Thymus (tissue), 11 donors: Measurements from ENCODE around the gene AKAP13. TPM values are rescaled to one million over a fixed set of nuclear protein-coding genes. Genes with fewer than 3 reads are reported as not detected.

Experiments
- DNase-seq, 9 donors: peaks; one replicate each; pipeline ENCODE4 v3.0.0-alpha.2; 2013; ENCODE audit warnings: low spot score in 9 of 9, low read depth in 6 of 9, missing footprints in 1 of 9
- H3K27ac ChIP-seq, 2 donors: one replicate each; pipeline ENCODE4 v1.5.1; 2013; ENCODE audit warnings: control low read depth in 1 of 2, low read depth in 1 of 2, low read length in 1 of 2, mild to moderate bottlenecking in 1 of 2, moderate library complexity in 1 of 2
- H3K27me3 ChIP-seq, 2 donors: one replicate each; pipeline ENCODE4 v1.5.1; 2013; ENCODE audit warnings: low read length in 1 of 2; ENCODE audit not compliant: control insufficient read depth in 2 of 2, insufficient read depth in 1 of 2
- H3K36me3 ChIP-seq, 2 donors: one replicate each; pipeline ENCODE4 v1.5.1; 2013; ENCODE audit warnings: low read length in 1 of 2, mild to moderate bottlenecking in 1 of 2, moderate library complexity in 1 of 2; ENCODE audit not compliant: control insufficient read depth in 2 of 2, insufficient read depth in 2 of 2
- H3K4me1 ChIP-seq, 2 donors: one replicate each; pipeline ENCODE4 v1.5.1; 2013; ENCODE audit warnings: low read length in 2 of 2; ENCODE audit not compliant: control insufficient read depth in 2 of 2, insufficient read depth in 2 of 2
- H3K4me3 ChIP-seq, 2 donors: one replicate each; pipeline ENCODE4 v1.5.1; 2013; ENCODE audit warnings: low read length in 2 of 2, control low read depth in 1 of 2, mild to moderate bottlenecking in 1 of 2
- H3K9me3 ChIP-seq, 2 donors: one replicate each; pipeline ENCODE4 v1.5.1; 2013; ENCODE audit warnings: low read length in 1 of 2, mild to moderate bottlenecking in 1 of 2; ENCODE audit not compliant: control insufficient read depth in 2 of 2, insufficient read depth in 1 of 2
- WGBS: extraction: QIAGEN DNeasy Blood & Tissue Kit; methylation state at CpG from one replicate; pipeline ENCODE4 v1.1.7; 2013; 5-methylcytosine and 5-hydroxymethylcytosine counted together
- polyA plus RNA-seq: library from polyadenylated mRNA; stranded (reverse); fragments of 200-250 nt; gene quantifications from one replicate; pipeline ENCODE4 v1.2.3, GENCODE V29; 2013
- total RNA-seq: library from RNA; stranded (reverse); fragments of 120-200 nt; gene quantifications from one replicate; pipeline ENCODE4 v1.2.4, GENCODE V29; 2013
- donor health status: healthy.

Gene AKAP13
- total and polyA plus RNA-seq, 2 donors, result 49.8 to 63.8 TPM

DNA sequence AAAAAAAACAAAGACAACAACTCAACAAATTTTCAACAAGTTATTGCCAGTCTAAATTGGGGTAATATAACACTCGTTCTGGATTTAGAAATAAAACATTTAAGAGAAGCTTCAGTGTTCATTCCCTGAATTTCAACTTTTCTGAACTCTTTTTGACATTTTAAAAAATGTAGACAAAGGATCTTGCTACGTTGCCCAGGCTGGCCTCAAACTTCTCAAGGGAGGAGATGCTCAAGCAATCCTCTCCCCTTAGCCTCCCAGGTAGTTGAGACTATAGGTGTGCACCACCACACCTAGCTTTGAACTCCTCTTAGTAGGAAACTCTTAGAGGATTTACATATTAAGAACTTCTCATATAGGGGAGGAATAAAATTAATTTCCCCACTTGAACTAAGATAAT lies 91.9 kb downstream of the AKAP13 start:
- no peak overlapping the region for H3K4me3 ChIP-seq
- no peak for DNase-seq
- H3K4me1 ChIP-seq, result peaks cover 24 to 28% of the 10 kb centered on the region in 2 donors
- no peaks in the 10 kb centered on the region for H3K27me3 ChIP-seq
- no peaks in the 10 kb centered on the region for H3K9me3 ChIP-seq
- H3K36me3 ChIP-seq, result no peaks in the 10 kb centered on the region
- WGBS, result 99% methylated on average over 2 of the region's 2 CpGs
- H3K27ac ChIP-seq, result no peak overlapping the region

DNA sequence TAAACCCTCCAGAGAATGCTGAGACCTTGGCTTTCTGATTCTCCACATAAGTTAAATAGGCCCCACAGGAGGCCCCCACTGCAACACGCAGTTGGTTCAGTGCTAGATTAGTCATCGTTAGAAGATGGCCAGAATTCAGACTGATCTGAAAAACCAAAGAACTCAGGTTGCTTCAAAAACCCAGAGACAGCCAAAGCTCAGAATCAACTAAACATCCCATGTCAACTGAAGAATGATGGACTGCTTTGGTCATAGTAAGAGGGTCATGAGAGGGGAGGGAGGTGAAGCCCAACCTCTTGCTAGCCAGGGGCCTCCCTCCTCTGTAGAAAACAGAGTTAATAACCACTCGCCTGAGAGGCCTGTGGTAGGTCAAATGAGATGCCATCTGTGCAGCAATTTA lies 93.1 kb downstream of the AKAP13 start:
- Histone ChIP-seq H3K27ac (no peak overlapping the region), H3K4me1 (peaks cover 30 to 31% of the 10 kb centered on the region in 2 donors), H3K4me3 (no peak overlapping the region), H3K9me3 (no peaks in the 10 kb centered on the region), H3K36me3 (no peaks in the 10 kb centered on the region), H3K27me3 (no peaks in the 10 kb centered on the region)
- WGBS, result 84% methylated on average over 3 of the region's 3 CpGs
- no peak for DNase-seq

- H3K27ac ChIP-seq, result peak overlapping the region in 1 of 2 donors; percentile 85
- 47% methylated on average over 8 of the region's 8 CpGs for WGBS
- H3K4me1 ChIP-seq, result peaks cover 30 to 35% of the 10 kb centered on the region in 2 donors
- H3K9me3 ChIP-seq, result no peaks in the 10 kb centered on the region
- no peaks in the 10 kb centered on the region for H3K27me3 ChIP-seq
- no peaks in the 10 kb centered on the region for H3K36me3 ChIP-seq
- peak in 1 of 9 donors; percentile 28 for DNase-seq
- no peak overlapping the region for H3K4me3 ChIP-seq
These were observed 94.4 kb downstream of the AKAP13 start for GRCh38 chr15:85474700-85475316.

DNA sequence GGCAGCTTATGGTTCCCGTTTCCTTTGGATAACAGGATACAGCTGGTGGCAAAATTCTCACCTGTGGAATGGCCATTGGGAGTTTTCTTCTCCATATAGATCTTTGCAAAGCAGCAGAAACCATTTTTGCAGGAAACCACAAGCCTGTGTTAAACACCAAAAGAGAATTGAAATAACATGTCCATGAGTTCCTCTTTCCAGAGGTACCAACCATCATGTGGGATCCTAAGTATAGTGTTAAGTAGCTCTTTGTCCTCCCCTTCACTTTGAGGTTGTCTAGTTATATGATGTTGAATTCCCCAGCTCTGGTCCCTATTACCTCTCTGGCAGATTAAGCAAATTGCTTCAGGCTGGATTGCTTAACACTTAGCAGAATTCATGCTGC lies 94.9 kb downstream of the AKAP13 start:
- Histone ChIP-seq H3K4me1 (peaks cover 30 to 35% of the 10 kb centered on the region in 2 donors), H3K27me3 (no peaks in the 10 kb centered on the region), H3K4me3 (no peak overlapping the region), H3K9me3 (no peaks in the 10 kb centered on the region), H3K27ac (peak overlapping the region in 1 of 2 donors; percentile 85), H3K36me3 (no peaks in the 10 kb centered on the region)
- WGBS, result 15% methylated on average over 1 of the region's 1 CpG
- peak in 1 of 9 donors; percentile 45 for DNase-seq

GRCh38 chr15:85475711-85476110 lies 95.3 kb downstream of the AKAP13 start:
- Histone ChIP-seq H3K27ac (peak overlapping the region in 1 of 2 donors; percentile 85), H3K4me1 (peaks cover 32 to 38% of the 10 kb centered on the region in 2 donors), H3K4me3 (no peak overlapping the region), H3K36me3 (no peaks in the 10 kb centered on the region), H3K9me3 (no peaks in the 10 kb centered on the region), H3K27me3 (no peaks in the 10 kb centered on the region)
- peak in 5 of 9 donors; percentile 40 to 79 (median 45) for DNase-seq

DNA sequence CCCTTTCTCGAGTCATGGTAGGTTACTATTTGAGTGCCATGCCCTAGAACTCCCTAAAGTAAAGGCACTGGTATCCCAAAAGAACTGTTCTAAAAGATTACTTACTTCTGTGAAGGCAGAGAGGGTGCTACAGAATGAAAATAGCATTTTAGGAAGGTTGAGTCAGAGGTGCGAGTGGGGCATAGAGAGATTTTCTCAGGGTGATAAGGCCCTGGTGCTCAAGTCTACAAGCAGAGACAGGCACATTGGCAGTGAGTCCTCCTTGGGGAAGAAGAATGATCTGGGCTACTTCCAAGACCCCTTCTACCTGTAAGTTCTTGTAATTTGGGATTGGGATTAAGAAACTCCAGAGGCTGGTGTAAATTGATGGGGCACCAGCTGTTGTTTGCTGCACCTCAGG lies 96.7 kb downstream of the AKAP13 start:
- H3K27me3 ChIP-seq, result no peaks in the 10 kb centered on the region
- peaks cover 38 to 43% of the 10 kb centered on the region in 2 donors for H3K4me1 ChIP-seq
- no peaks in the 10 kb centered on the region for H3K9me3 ChIP-seq
- H3K4me3 ChIP-seq, result no peak overlapping the region
- no peak overlapping the region for H3K27ac ChIP-seq
- DNase-seq, result no peak
- WGBS, result 92% methylated on average over 2 of the region's 2 CpGs
- no peaks in the 10 kb centered on the region for H3K36me3 ChIP-seq

DNA sequence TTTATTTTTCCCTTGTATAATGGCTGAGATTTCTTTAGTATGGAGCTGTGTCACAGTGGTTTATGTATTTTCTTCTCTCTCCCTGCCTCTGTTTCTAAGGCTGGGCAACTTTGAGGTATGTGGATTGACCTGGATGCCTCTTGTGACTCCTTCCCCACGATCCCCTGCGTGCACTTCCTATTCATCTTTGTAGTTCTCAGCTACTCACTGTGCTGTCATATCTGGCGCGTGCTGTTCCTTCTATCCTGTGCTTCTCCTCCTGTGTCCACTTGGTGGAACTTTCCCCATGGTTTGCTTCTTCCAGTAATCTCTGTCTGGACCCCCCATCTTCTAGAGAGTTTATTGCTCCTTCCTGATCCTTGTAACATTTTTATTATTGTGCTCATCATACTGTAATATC lies 97.3 kb downstream of the AKAP13 start:
- Histone ChIP-seq H3K4me1 (peaks cover 39 to 46% of the 10 kb centered on the region in 2 donors), H3K27ac (no peak overlapping the region), H3K4me3 (no peak overlapping the region), H3K9me3 (no peaks in the 10 kb centered on the region), H3K27me3 (no peaks in the 10 kb centered on the region), H3K36me3 (no peaks in the 10 kb centered on the region)
- 68% methylated on average over 4 of the region's 4 CpGs for WGBS
- peak in 1 of 9 donors; percentile 32 for DNase-seq

GRCh38 chr15:85479071-85479647 lies 98.8 kb downstream of the AKAP13 start:
- H3K36me3 ChIP-seq, result no peaks in the 10 kb centered on the region
- WGBS, result 53% methylated on average over 4 of the region's 4 CpGs
- H3K27me3 ChIP-seq, result no peaks in the 10 kb centered on the region
- peaks cover 36 to 41% of the 10 kb centered on the region in 2 donors for H3K4me1 ChIP-seq
- no peak overlapping the region for H3K4me3 ChIP-seq
- no peaks in the 10 kb centered on the region for H3K9me3 ChIP-seq
- DNase-seq, result no peak
- no peak overlapping the region for H3K27ac ChIP-seq

DNA sequence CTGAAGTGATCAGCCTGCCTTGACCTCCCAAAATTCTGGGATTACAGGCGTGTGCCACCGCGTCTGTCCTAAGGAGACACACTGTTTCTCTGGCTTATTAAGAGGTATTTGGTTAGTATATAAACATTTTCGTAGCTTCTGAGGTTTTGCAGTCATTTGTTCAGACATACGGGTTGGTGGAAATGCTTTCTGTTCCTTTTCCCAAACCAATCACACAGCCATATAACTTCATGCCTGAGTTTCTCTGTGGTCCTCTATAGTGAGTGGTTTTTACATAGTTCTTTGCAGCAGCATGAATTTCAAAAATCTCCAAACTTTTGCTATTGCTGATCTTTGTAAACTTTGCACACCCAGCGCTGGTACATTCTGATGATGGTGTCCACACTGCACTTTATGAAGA lies 100.5 kb downstream of the AKAP13 start:
- no peaks in the 10 kb centered on the region for H3K27me3 ChIP-seq
- H3K9me3 ChIP-seq, result no peaks in the 10 kb centered on the region
- DNase-seq, result no peak
- H3K36me3 ChIP-seq, result no peaks in the 10 kb centered on the region
- H3K4me1 ChIP-seq, result peaks cover 24 to 28% of the 10 kb centered on the region in 2 donors
- H3K4me3 ChIP-seq, result no peak overlapping the region
- WGBS, result 91% methylated on average over 6 of the region's 6 CpGs
- H3K27ac ChIP-seq, result no peak overlapping the region
